GM21360 (cell line): ENCODE results near the gene FSTL4.

Experiments used
- ATAC-seq: cut with Tn5 transposase; IDR thresholded peaks from one replicate; pipeline ENCODE4 v1.9.1; 2021; ENCODE audit warnings: mild to moderate bottlenecking, moderate library complexity; ENCODE audit not compliant: unreplicated experiment

FSTL4 gene

GRCh38 chr5:133372293-133372937 lies 239.9 kb downstream of the FSTL4 start:
- no peak for ATAC-seq

- no peak for ATAC-seq
Measured at GRCh38 chr5:133371371-133372155, 240.8 kb downstream of the FSTL4 start.

- ATAC-seq: no peak
Measured at GRCh38 chr5:133370904-133371303, 241.4 kb downstream of the FSTL4 start.

GRCh38 chr5:133370036-133370831 lies 242.1 kb downstream of the FSTL4 start:
- ATAC-seq: no peak

DNA sequence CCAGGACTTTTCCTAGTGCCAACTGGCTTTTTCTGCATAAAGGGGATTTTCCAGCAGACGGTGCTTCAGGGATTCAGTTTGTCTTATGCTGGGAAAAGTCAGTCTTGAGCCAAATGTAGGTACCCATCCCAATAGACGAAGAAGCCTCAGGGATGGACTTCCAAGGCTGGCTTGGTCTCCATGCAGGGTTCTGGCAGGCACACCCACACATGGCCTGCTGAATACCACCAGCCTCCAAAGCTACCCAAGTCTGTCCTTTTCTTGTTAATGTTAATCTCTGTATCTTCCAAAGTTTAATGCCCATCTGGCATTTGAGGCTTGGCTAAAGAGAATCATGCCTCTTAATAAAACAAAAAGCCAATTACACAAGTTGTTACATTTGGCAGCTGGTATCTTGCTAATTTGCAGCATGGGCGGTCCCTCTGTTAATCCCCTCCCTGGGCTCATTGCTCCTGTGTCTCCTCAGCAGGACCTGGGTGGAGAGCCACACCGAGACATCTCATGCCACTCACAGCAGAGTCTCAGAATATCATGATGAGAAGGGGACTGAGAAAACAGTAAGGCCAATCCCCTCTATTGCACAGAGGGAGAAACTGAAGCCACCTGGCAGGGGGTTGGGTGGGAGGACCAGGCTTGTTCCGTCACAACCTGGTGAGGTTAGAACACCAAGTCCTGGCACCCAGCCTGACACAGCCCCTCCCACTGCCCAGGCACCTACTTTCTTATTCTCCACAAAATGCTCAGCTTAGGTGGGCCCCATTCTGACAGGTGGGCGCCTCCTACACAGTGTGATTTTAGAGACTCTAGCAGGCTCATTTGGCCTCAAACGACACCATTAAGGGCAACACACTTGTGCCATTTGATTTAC lies 243.2 kb downstream of the FSTL4 start:
- no peak for ATAC-seq

- no peak for ATAC-seq
Measured at GRCh38 chr5:133367984-133368383, 244.4 kb downstream of the FSTL4 start.

DNA sequence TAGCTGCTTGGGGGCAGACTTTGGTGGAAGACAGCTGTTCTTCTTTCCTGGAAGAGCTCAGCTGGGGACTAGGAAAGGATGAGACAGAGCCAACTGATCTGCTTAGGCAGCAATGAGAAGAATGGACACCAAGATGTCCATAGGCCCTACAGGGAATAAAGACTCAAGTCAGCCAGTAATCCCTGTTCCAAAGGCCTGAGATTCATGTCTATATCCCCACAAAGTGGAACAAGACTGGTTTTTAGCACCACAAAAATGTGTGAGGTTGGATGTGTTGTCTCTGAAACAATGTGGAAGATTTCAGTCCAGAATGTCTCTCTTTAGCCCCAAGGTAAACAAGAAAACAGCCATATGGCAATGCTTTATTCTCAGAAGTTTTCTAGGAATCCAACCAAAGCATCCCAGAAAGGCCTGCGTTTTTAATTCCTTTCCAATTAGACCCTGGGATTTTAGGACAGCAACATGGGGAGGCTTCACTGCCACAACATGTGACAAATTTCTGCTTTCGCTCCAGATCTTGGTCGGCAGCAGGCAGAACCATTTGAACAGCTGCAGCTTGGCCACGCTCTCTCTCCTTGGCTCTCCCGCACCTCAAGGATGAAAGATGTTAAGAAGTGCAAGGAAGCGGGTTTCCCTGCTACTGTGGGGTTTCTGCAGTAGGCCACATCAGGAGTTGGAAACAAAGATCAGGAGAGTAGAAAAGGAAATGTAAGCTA lies 245.1 kb downstream of the FSTL4 start:
- ATAC-seq: no peak

- no peak for ATAC-seq
Measured at GRCh38 chr5:133366438-133366837, 245.9 kb downstream of the FSTL4 start.

DNA sequence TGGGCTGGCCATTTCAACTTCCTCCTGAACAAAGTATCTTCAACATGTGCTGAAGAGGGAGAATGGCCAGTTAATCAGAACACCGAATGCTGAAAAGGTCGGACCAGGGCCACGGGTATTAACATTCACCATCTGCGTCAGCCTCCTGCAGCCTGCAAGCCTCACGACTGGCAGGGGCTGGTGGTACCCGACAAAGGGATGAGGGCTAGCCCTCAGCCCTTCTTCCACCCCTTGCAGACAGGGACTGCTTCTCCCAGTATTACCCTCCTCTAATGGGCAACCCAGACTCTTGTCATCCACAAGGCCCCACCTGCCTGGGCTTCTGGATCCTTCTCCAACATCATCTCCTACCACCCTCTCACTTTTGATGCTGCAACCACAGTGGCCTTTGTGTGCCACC lies 246.6 kb downstream of the FSTL4 start:
- no peak for ATAC-seq

DNA sequence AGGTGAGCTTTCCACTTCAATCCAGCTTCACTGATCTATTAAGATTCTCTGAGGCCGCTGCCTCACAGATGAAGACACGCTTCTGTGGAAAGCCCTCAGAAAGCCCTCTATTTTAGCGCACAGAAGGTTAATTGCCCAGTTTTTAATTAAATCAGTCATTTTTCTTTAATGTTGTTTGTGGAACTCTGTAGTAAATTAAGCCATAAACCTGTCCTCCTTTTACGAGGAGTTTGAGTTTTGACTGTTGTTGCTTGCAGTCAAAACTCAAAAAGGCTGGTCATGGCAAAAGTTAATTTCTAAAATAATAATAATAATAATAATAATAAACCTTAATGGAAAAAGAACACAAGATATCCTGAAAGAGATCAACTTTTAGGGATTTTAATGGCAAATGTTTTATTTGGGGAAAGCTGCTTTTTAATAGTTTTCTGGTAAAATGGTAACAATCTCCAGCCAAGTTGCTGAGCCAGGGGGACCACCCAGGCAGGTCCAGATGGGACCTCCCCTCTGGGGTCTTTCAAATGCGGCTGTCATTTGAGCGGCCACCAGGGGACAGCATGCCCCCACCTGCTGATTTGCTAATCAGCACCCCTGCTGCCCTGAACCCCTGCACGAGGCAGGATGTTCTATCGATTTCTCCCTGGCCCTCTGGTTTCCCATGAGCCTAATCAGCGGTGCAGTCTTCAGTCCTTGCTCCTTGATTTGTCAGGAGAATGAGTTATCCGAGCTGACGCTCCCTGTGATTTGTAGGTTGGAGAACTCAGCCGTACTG lies 247.2 kb downstream of the FSTL4 start:
- no peak for ATAC-seq

GRCh38 chr5:133363807-133364587 lies 248.3 kb downstream of the FSTL4 start:
- ATAC-seq: no peak

- ATAC-seq: no peak
Measured at GRCh38 chr5:133362438-133362837, 249.9 kb downstream of the FSTL4 start.

GRCh38 chr5:133361922-133362321 lies 250.4 kb downstream of the FSTL4 start:
- ATAC-seq: no peak

DNA sequence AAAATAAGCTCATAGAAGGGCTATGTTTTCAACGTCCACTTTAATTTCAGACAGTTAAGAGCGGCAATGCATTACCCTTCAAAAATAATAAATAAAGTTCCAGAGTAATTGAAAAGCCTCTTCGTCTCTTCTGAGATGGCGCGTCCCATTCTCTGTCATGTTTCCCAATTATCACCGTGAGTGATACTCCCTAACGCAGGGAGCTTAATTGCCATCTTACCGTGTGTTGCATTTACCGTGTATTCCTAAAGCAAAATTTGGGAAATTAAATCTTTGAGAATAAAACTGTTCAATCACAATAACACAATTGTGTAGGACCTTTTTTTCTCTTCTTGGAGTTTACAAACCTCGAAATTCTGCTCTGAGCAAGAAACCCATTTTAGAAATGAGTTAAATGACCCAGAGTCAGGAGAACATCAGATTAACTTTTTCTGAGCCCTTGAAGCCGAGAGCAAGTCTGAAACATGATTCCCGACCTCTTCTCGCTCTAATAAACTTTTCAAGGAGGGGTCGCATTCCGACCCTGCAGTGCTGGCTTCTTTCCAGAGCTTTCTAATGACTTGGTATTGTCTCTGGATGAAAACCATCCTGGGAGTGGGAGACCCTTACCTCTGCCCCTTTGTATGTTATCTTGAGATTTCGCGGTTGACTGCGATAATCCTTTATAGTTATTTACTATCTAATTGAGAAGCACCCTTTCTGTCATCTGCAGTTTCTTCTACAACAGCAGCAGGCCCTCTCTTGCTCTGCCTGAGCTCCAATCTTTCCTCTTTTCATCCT lies 251.5 kb downstream of the FSTL4 start:
- no peak for ATAC-seq

- no peak for ATAC-seq
Measured at GRCh38 chr5:133359861-133360260, 252.5 kb downstream of the FSTL4 start.

DNA sequence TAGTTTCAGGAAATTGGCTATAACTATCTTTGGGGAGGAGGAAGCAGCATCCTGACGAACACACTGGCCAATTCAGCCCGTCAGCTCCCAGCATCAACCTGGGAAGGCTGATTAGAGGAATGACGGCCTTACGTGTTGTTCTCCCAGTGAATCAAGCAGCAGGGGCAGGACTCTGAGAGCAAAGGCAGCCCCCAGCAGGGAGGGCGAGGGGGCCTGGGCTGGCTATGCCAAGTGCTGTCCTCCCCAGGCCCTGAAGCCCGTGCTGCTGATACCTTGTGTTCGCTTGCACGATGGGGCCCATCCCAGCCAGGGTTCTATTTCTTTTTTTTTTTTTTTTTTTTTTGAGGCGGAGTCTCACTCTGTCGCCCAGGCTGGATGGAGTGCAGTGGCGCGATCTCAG lies 254.1 kb downstream of the FSTL4 start:
- no peak for ATAC-seq

DNA sequence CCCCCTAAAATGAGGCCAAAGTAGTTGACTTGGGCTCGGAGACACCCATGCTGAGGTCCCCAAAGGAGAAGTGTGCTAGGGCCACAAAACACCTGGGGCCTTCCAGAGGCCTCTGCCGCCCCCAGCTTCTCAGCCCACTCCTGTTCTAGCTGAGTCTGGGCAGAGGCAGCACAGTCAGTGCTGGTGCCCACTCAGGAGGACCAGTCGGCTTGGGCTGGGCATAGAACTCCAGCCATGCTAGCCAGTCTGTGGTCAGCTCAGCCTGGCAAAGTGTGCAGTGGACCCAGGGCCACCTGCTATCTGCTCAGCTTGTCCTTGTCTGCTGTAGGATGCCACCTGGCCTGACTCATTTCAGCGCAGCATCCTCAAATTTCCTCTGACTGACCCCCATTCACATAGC lies 254.6 kb downstream of the FSTL4 start:
- no peak for ATAC-seq

DNA sequence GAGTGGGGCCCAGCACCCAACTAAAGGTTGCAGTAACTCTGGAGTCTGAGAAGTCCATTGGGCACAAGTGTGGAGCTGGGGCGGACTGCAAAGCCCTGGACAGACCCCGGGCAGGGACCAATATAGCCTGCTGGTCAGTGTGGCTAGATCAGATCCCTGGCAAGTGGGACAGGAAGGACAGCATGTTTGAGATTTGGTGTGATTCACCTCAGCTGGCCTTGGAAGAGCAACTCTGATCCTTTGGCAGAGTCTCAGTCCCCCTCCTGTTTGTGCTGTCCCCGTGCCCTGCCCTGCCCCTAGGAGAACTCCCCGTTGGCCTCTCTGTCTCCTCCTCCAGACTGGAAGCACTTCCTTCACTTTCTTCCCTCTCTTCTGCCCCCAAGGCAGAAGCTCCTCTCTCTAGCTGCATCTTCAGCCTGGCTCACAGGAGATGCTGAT lies 255.3 kb downstream of the FSTL4 start:
- no peak for ATAC-seq
